ENCODE results near the gene RAMP3.

The RAMP3 gene

DNA sequence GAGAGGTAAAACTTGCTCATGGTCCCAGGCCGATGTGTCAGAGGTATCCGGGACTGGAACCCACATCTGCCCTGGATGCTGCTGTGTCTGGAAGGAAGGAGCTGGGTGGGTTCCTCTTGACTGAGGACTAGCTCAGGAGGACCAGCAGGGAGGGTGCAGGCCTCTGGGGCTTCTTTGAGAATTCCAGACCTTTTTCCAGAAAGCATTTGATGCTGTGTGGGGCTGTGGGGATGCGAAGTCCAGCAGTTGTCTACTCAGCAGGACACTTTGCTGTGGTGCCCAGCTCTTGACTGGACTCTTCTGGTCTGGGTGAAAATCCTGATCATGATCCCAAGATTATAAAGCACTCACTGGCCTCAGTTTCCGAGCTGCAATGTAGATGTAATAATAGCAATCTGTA, 1.7 kb downstream of the RAMP3 start:
- no peaks in the 10 kb centered on the region for H3K36me3 ChIP-seq (ENCODE audit: control insufficient read depth, insufficient read depth, low read length)
- H3K27me3 ChIP-seq (ENCODE audit: control insufficient read depth, insufficient read depth, low read length) = no peaks in the 10 kb centered on the region
- no peaks in the 10 kb centered on the region for H3K9me3 ChIP-seq (ENCODE audit: control insufficient read depth, low read length)
- no peaks in the 10 kb centered on the region for H3K79me2 ChIP-seq
- H3K4me2 ChIP-seq (ENCODE audit: low read length) = no peak overlapping the region
- peak overlapping the region; percentile 17 for H3K4me3 ChIP-seq (ENCODE audit: low read depth, low read length)
- H3K9ac ChIP-seq = no peak overlapping the region
- peak overlapping the region; percentile 18 for H3K27ac ChIP-seq
- H3K4me1 ChIP-seq = no peaks in the 10 kb centered on the region
- no peak overlapping the region for H2AFZ ChIP-seq
- TF ChIP-seq, protein P1, sequence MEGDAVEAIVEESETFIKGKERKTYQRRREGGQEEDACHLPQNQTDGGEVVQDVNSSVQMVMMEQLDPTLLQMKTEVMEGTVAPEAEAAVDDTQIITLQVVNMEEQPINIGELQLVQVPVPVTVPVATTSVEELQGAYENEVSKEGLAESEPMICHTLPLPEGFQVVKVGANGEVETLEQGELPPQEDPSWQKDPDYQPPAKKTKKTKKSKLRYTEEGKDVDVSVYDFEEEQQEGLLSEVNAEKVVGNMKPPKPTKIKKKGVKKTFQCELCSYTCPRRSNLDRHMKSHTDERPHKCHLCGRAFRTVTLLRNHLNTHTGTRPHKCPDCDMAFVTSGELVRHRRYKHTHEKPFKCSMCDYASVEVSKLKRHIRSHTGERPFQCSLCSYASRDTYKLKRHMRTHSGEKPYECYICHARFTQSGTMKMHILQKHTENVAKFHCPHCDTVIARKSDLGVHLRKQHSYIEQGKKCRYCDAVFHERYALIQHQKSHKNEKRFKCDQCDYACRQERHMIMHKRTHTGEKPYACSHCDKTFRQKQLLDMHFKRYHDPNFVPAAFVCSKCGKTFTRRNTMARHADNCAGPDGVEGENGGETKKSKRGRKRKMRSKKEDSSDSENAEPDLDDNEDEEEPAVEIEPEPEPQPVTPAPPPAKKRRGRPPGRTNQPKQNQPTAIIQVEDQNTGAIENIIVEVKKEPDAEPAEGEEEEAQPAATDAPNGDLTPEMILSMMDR (IDR thresholded peaks at IDR 0.05) = no peak

DNA sequence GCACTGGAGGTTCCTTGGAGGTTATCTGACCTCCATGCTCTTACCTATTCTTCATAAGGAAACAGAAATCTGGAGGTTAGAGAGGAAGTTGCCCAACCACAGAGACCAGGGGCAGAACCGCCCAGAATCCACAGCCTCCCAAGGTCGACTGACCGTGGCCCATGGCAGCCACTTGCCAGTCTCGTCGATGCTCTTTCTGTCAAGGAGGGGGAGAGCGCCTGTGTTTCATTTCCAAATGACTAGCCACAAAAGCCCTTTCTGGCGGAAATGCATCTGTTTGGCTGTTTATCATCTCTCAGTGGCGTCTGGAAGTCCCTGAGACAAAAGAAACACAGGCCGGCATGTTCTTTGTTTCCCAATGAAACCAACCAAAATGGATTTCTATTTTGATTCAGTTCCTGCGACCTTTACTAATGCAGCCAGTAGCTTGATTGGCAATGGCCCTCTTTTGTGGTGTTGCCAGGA, 2.9 kb downstream of the RAMP3 start:
- TF ChIP-seq, protein P1 (IDR thresholded peaks at IDR 0.05) = no peak
- Histone ChIP-seq H3K27ac (no peak overlapping the region), H3K4me3 (ENCODE audit: low read depth, low read length) (no peak overlapping the region), H3K27me3 (ENCODE audit: control insufficient read depth, insufficient read depth, low read length) (no peaks in the 10 kb centered on the region), H3K4me1 (no peaks in the 10 kb centered on the region), H3K79me2 (no peaks in the 10 kb centered on the region), H3K36me3 (ENCODE audit: control insufficient read depth, insufficient read depth, low read length) (no peaks in the 10 kb centered on the region), H3K9me3 (ENCODE audit: control insufficient read depth, low read length) (no peaks in the 10 kb centered on the region), H3K4me2 (ENCODE audit: low read length) (no peak overlapping the region), H3K9ac (no peak overlapping the region), H2AFZ (no peak overlapping the region)

DNA sequence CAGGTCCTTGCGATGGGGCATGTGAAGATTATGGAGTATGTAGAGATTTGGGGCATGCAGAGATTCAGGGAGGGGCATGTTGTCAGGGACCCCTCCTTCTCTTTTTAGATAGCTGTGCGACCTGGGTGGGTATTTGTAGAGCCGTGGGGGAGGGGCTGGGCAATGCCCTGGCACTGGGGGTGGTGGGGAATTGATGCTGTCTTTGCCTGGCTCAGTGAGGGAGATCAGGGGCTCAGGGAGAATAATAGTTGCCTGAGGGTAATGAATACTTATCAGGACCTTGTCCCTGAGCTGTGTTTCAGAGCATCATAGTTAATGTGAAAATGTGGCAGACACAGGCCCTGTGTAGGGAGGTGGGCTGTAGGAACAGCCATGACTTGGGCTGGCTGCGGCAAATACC, 3.5 kb downstream of the RAMP3 start:
- Histone ChIP-seq H3K79me2 (no peaks in the 10 kb centered on the region), H3K4me1 (no peaks in the 10 kb centered on the region), H3K27me3 (ENCODE audit: control insufficient read depth, insufficient read depth, low read length) (no peaks in the 10 kb centered on the region), H3K9ac (no peak overlapping the region), H3K4me3 (ENCODE audit: low read depth, low read length) (no peak overlapping the region), H3K9me3 (ENCODE audit: control insufficient read depth, low read length) (no peaks in the 10 kb centered on the region), H3K27ac (no peak overlapping the region), H2AFZ (no peak overlapping the region), H3K4me2 (ENCODE audit: low read length) (no peak overlapping the region), H3K36me3 (ENCODE audit: control insufficient read depth, insufficient read depth, low read length) (no peaks in the 10 kb centered on the region)
- TF ChIP-seq, protein P1 (IDR thresholded peaks at IDR 0.05) = no peak

DNA sequence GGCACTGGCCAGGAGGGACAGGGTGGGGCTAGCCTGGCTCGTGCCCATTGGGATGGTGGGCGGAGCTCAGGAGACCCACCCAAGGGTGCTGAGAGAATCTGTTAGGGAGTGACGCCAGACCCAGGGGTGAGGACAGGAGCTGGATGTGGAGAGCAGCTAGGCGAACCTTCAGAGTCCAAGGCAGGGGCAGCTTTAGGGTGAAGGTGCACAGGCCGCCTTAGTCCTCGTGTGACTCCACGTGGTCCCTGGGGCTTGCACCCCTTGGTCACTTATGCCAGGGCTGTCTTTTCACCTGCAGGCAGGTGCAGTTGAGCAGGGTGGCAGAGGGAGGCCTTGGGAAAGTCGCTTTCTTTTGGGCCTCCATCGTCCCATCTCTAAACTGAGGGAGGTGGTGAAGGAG, 4.3 kb downstream of the RAMP3 start:
- Histone ChIP-seq H3K79me2 (no peaks in the 10 kb centered on the region), H3K9me3 (ENCODE audit: control insufficient read depth, low read length) (no peaks in the 10 kb centered on the region), H2AFZ (no peak overlapping the region), H3K4me2 (ENCODE audit: low read length) (no peak overlapping the region), H3K4me3 (ENCODE audit: low read depth, low read length) (no peak overlapping the region), H3K27ac (no peak overlapping the region), H3K9ac (no peak overlapping the region), H3K27me3 (ENCODE audit: control insufficient read depth, insufficient read depth, low read length) (no peaks in the 10 kb centered on the region), H3K4me1 (no peaks in the 10 kb centered on the region), H3K36me3 (ENCODE audit: control insufficient read depth, insufficient read depth, low read length) (no peaks in the 10 kb centered on the region)
- TF ChIP-seq, protein P1 (IDR thresholded peaks at IDR 0.05) = no peak

DNA sequence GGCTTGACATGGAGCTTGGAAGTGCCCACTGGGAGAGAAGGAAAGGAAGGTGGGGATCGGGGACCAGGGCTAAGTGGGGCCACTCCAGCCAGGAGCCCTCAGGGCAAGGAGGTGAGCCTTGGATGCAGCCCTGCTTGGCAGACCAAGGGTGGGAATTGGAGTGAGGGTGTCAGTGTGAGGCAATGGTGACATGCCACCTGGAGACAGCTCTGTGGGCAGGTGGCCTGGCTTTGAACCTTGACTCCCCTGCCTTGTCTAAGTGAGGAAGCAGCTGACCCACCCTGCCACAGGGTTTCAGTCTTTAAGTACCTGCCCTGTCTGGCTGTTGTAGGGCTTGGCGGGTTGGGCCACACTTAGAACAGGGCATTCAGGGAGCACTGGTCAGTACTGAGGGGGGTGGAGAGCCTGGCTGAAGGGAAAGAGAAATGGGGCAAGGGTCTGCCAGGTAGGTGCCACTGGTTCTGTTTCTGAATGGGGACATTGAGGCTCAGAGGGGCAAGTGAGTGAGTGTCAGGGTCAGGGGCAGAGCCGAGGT, 4.8 kb downstream of the RAMP3 start:
- Histone ChIP-seq H3K4me1 (no peaks in the 10 kb centered on the region), H3K4me3 (ENCODE audit: low read depth, low read length) (no peak overlapping the region), H3K9ac (no peak overlapping the region), H3K79me2 (no peaks in the 10 kb centered on the region), H3K27me3 (ENCODE audit: control insufficient read depth, insufficient read depth, low read length) (no peaks in the 10 kb centered on the region), H2AFZ (no peak overlapping the region), H3K4me2 (ENCODE audit: low read length) (no peak overlapping the region), H3K27ac (no peak overlapping the region), H3K36me3 (ENCODE audit: control insufficient read depth, insufficient read depth, low read length) (no peaks in the 10 kb centered on the region), H3K9me3 (ENCODE audit: control insufficient read depth, low read length) (no peaks in the 10 kb centered on the region)
- TF ChIP-seq, protein P1 (IDR thresholded peaks at IDR 0.05) = no peak
